Activated CD8-positive, alpha-beta memory T cell treated with anti-CD3 and anti-CD28 coated beads, Interleukin-2, amount 10 ng/mL, durations not matched to agents 7 days and 5 days (primary cell): ENCODE data around the gene RAB29. TPM values are rescaled to one million over a fixed set of nuclear protein-coding genes. Genes with fewer than 3 reads are reported as not detected.

Source experiments
- ATAC-seq: fragments of 150-1000 bp; cut with Tn5 transposase; one replicate; pipeline ENCODE4 v1.10.0; 2021; ENCODE audit warnings: moderate library complexity
- CTCF ChIA-PET: fragments of 350-600 bp; sonication (Branson Sonifier 250); formaldehyde crosslinking; loops from one replicate; lab custom pipeline; 2021; ENCODE audit warnings: antibody characterized with exemption; lab: Charles Lee
- DNase-seq: peaks from one replicate; pipeline ENCODE4 v3.0.0-alpha.2; 2020
- H3K27ac Mint-ChIP-seq: one replicate; pipeline ENCODE4 v1.8.0; 2021; ENCODE audit warnings: mild to moderate bottlenecking, mixed read lengths
- H3K27me3 Mint-ChIP-seq: one replicate; pipeline ENCODE4 v1.8.0; 2021; ENCODE audit warnings: mixed read lengths
- H3K36me3 Mint-ChIP-seq: one replicate; pipeline ENCODE4 v1.8.0; 2021; ENCODE audit warnings: mild to moderate bottlenecking, mixed read lengths
- H3K4me1 Mint-ChIP-seq: one replicate; pipeline ENCODE4 v1.8.0; 2021; ENCODE audit warnings: mixed read lengths
- H3K4me3 Mint-ChIP-seq: one replicate; pipeline ENCODE4 v1.8.0; 2021; ENCODE audit warnings: mild to moderate bottlenecking, moderate library complexity, mixed read lengths
- H3K9me3 Mint-ChIP-seq: one replicate; pipeline ENCODE4 v1.8.0; 2022; ENCODE audit warnings: low read depth, mixed read lengths
- total RNA-seq, 2 experiments: library from RNA; stranded (reverse); gene quantifications; one replicate each; pipeline ENCODE4 v1.2.3, GENCODE V29; 2021

RAB29 gene
- total RNA-seq, 2 experiments from 2014 or later: 51.0 to 61.4 TPM

DNA sequence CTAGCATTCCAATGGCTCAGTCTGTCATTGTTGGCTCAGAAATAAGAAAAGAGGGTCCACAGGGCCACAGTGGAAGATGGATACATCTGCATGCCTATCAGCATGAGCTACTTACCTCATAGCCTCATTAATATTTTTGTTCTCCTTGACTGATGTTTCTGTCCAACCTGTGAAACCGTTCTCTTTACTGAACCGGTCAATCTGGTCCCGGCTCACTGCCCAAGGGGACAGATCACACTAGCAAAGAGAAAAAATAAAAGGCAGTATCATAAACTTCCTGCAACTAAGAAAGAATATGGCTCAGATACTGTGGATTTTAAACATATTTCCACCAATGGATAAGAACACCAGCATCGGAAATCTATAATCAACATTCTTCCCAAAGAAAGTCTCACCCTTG lies 4.7 kb downstream of the RAB29 start:
- Mint-ChIP-seq H3K36me3 (peaks cover 59% of the 10 kb centered on the region), H3K27me3 (no peaks in the 10 kb centered on the region), H3K4me1 (peaks cover 49% of the 10 kb centered on the region), H3K4me3 (no peak overlapping the region), H3K27ac (no peak overlapping the region), H3K9me3 (no peaks in the 10 kb centered on the region)
- CTCF ChIA-PET: no interaction called here
- DNase-seq: no peak
- ATAC-seq: no peak

- no peaks in the 10 kb centered on the region for H3K9me3 Mint-ChIP-seq
- ATAC-seq: no peak
- CTCF ChIA-PET: no interaction called here
- DNase-seq: no peak
- H3K27me3 Mint-ChIP-seq: no peaks in the 10 kb centered on the region
- peaks cover 45% of the 10 kb centered on the region for H3K4me1 Mint-ChIP-seq
- H3K4me3 Mint-ChIP-seq: no peak overlapping the region
- no peak overlapping the region for H3K27ac Mint-ChIP-seq
- H3K36me3 Mint-ChIP-seq: peaks cover 58% of the 10 kb centered on the region
These were observed 5.5 kb downstream of the RAB29 start for GRCh38 chr1:205769641-205770365.

- no peaks in the 10 kb centered on the region for H3K27me3 Mint-ChIP-seq
- H3K36me3 Mint-ChIP-seq: peaks cover 45% of the 10 kb centered on the region
- H3K27ac Mint-ChIP-seq: no peak overlapping the region
These were observed 8.0 kb downstream of the RAB29 start for GRCh38 chr1:205767248-205767647.

GRCh38 chr1:205766570-205766969 lies 8.7 kb downstream of the RAB29 start:
- no peak overlapping the region for H3K4me3 Mint-ChIP-seq
- peaks cover 23% of the 10 kb centered on the region for H3K4me1 Mint-ChIP-seq
- CTCF ChIA-PET: interaction anchor here (1.0 to 1.6 kb wide), 2 partner anchors 12 to 24 kb away, joined by 3 to 5 read pairs; no protein-coding TSS in a partner anchor
- no peaks in the 10 kb centered on the region for H3K9me3 Mint-ChIP-seq
- ATAC-seq (no peak), DNase-seq (no peak)
- no peak overlapping the region for H3K27ac Mint-ChIP-seq
- peaks cover 39% of the 10 kb centered on the region for H3K36me3 Mint-ChIP-seq
- H3K27me3 Mint-ChIP-seq: no peaks in the 10 kb centered on the region

More at GRCh38 chr1:205767248-205767647, 8.0 kb downstream of the RAB29 start:
- no peak for ATAC-seq
- no peaks in the 10 kb centered on the region for H3K9me3 Mint-ChIP-seq
- peaks cover 30% of the 10 kb centered on the region for H3K4me1 Mint-ChIP-seq
- no peak overlapping the region for H3K4me3 Mint-ChIP-seq
- CTCF ChIA-PET: interaction anchor here (1.1 kb wide), 1 partner anchor 210 kb away, joined by 3 read pairs; no protein-coding TSS in a partner anchor
- no peak for DNase-seq

DNA sequence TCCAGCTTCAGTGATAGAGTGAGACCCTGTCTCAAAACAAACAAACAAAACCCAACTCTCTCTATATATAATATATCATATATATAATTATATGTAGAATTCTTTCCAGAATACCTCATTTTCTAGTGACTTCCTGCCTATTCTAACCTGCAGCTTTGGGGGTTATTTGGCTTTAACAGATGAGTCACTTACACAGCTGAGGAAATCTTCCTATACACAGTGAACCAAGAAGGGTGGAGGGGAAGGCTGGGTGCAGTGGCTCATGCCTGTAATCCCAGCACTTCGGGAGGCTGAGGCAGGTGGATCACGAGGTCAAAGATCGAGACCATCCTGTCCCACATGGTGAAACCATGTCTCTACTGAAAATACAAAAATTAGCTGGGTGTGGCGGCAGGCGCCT lies 9.2 kb downstream of the RAB29 start:
- no peaks in the 10 kb centered on the region for H3K27me3 Mint-ChIP-seq
- no peak for ATAC-seq
- no peak overlapping the region for H3K27ac Mint-ChIP-seq
- peaks cover 37% of the 10 kb centered on the region for H3K36me3 Mint-ChIP-seq
- CTCF ChIA-PET: interaction anchor here (0.7 to 1.7 kb wide), 8 partner anchors 8 to 108 kb away, joined by 3 to 5 read pairs (median 4); partner anchors contain the start of gene RAB29
- H3K4me1 Mint-ChIP-seq: peaks cover 19% of the 10 kb centered on the region
- H3K9me3 Mint-ChIP-seq: no peaks in the 10 kb centered on the region
- no peak overlapping the region for H3K4me3 Mint-ChIP-seq
- DNase-seq: no peak

GRCh38 chr1:205764578-205764977 lies 10.7 kb downstream of the RAB29 start:
- Mint-ChIP-seq H3K4me3 (no peak overlapping the region), H3K36me3 (peaks cover 24% of the 10 kb centered on the region), H3K27ac (no peak overlapping the region)

GRCh38 chr1:205763980-205764379 lies 11.3 kb downstream of the RAB29 start:
- H3K9me3 Mint-ChIP-seq: no peaks in the 10 kb centered on the region
- H3K27me3 Mint-ChIP-seq: no peaks in the 10 kb centered on the region
- peaks cover 18% of the 10 kb centered on the region for H3K36me3 Mint-ChIP-seq
- H3K27ac Mint-ChIP-seq: no peak overlapping the region
- DNase-seq (no peak), ATAC-seq (no peak)
- H3K4me1 Mint-ChIP-seq: peaks cover 17% of the 10 kb centered on the region
- CTCF ChIA-PET: no interaction called here
- no peak overlapping the region for H3K4me3 Mint-ChIP-seq

More at GRCh38 chr1:205764578-205764977, 10.7 kb downstream of the RAB29 start:
- Mint-ChIP-seq H3K9me3 (no peaks in the 10 kb centered on the region), H3K4me1 (peaks cover 17% of the 10 kb centered on the region), H3K27me3 (no peaks in the 10 kb centered on the region)
- CTCF ChIA-PET: interaction anchor here (1.3 to 1.7 kb wide), 2 partner anchors 18 to 53 kb away, joined by 3 to 5 read pairs; no protein-coding TSS in a partner anchor
- no peak for ATAC-seq
- no peak for DNase-seq

DNA sequence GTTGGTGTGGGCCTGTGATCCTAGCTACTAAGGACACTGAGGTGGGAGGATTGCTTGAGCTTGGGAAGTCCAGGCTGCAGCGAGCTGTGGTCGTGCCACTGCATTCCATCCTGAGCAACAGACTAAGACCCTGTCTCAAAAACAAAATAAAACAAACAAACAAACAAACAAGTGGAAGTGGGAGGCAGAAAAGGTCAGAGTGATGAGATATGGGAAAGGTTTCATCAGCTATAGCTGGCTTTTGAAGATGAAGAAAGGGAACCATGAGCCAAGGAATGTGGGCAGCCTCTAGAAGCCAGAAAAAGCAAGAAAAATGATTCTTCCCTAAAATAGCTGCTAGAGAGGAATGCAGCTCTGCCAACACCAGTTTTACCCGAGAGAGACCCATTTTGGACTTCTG lies 14.7 kb downstream of the RAB29 start:
- CTCF ChIA-PET: no interaction called here

GRCh38 chr1:205756552-205756951 lies 18.7 kb downstream of the RAB29 start:
- H3K4me1 Mint-ChIP-seq: no peaks in the 10 kb centered on the region
- H3K4me3 Mint-ChIP-seq: no peak overlapping the region
- H3K27ac Mint-ChIP-seq: no peak overlapping the region
- ATAC-seq (no peak), DNase-seq (no peak)
- no peaks in the 10 kb centered on the region for H3K27me3 Mint-ChIP-seq
- H3K36me3 Mint-ChIP-seq: peaks cover 4% of the 10 kb centered on the region
- CTCF ChIA-PET: interaction anchor here (1.2 kb wide), 1 partner anchor 47 kb away, joined by 3 read pairs; no protein-coding TSS in a partner anchor
- no peaks in the 10 kb centered on the region for H3K9me3 Mint-ChIP-seq

More for the DNA sequence above, 14.7 kb downstream of the RAB29 start:
- H3K36me3 Mint-ChIP-seq: peaks cover 6% of the 10 kb centered on the region
- no peak for DNase-seq
- H3K9me3 Mint-ChIP-seq: no peaks in the 10 kb centered on the region
- H3K4me3 Mint-ChIP-seq: no peak overlapping the region
- peaks cover 6% of the 10 kb centered on the region for H3K4me1 Mint-ChIP-seq
- H3K27ac Mint-ChIP-seq: no peak overlapping the region
- ATAC-seq: no peak
- no peaks in the 10 kb centered on the region for H3K27me3 Mint-ChIP-seq

GRCh38 chr1:205754857-205755256 lies 20.4 kb downstream of the RAB29 start:
- no peak overlapping the region for H3K4me3 Mint-ChIP-seq
- H3K36me3 Mint-ChIP-seq: peaks cover 5% of the 10 kb centered on the region
- H3K27ac Mint-ChIP-seq: no peak overlapping the region
- DNase-seq (no peak), ATAC-seq (no peak)
- H3K4me1 Mint-ChIP-seq: peaks cover 8% of the 10 kb centered on the region
- H3K27me3 Mint-ChIP-seq: no peaks in the 10 kb centered on the region
- no peaks in the 10 kb centered on the region for H3K9me3 Mint-ChIP-seq
- CTCF ChIA-PET: interaction anchor here (0.7 to 1.7 kb wide), 4 partner anchors 11 to 46 kb away, joined by 3 to 5 read pairs (median 4); partner anchors contain the start of gene RAB29

DNA sequence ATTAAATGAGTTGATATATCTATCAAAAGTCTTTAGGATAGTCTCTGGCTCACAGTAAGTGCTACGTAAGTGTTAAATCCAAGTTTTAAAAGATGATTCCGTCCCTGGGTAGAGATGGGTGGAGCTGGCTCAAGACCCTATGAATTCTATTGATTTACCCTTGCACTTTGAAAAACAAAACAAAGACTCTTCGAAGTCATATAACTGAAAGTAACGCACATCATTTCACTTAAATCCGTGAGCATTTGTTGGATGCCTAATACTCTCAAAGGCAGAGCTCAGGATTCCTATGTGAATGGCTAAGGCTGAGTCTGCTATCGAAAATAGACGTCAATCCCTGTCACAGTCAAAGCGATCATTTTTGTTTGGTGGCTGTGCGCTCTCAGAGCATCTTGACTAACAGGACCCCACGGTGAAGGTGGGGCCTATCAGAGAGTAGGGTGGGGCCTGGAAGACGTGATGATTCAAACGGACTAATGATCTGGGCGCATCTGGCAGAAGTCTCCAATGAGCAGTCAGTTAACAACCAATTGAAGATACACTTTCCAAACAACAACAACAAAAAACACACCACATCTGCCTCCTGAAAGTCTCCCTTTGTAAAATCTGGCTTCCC lies 24.1 kb downstream of the RAB29 start:
- Mint-ChIP-seq H3K27ac (peak overlapping the region; percentile 95), H3K36me3 (peaks cover 22% of the 10 kb centered on the region), H3K4me3 (peak overlapping the region; percentile 84), H3K9me3 (no peaks in the 10 kb centered on the region), H3K27me3 (no peaks in the 10 kb centered on the region), H3K4me1 (peaks cover 32% of the 10 kb centered on the region)
- CTCF ChIA-PET: interaction anchor here (1.4 kb wide), 1 partner anchor 93 kb away, joined by 6 read pairs; no protein-coding TSS in a partner anchor
- ATAC-seq: no peak
- DNase-seq: no peak

- Mint-ChIP-seq H3K27ac (peak within 1 kb of the TSS; percentile 95), H3K4me1 (peaks cover 38% of the 10 kb centered on the region), H3K36me3 (peaks cover 24% of the 10 kb centered on the region), H3K4me3 (peak within 1 kb of the TSS; percentile 92), H3K27me3 (no peaks in the 10 kb centered on the region), H3K9me3 (no peaks in the 10 kb centered on the region)
- peak; percentile 99 for DNase-seq
- ATAC-seq: peak; percentile 85
- CTCF ChIA-PET: interaction anchor here (0.9 to 2.3 kb wide), 4 partner anchors 20 to 92 kb away, joined by 3 to 13 read pairs (median 8); partner anchors contain the start of gene RAB29
These were observed 24.9 kb downstream of the RAB29 start, which contains the start of gene NUCKS1 for GRCh38 chr1:205750138-205751035. NUCKS1 (minus strand) TSS chr1:205750182; CDS start chr1:205749973, 209 bp downstream.
